Measurements from ENCODE around the gene RNU1-2. TPM values are rescaled to one million over a fixed set of nuclear protein-coding genes. Genes with fewer than 3 reads are reported as not detected.

Gene RNU1-2
- total and polyA plus RNA-seq, 2 experiments from 2014 or later: under 0.01 TPM; not detected in 1

- H3K4me2 ChIP-seq: peak overlapping the region; percentile 84
- TF ChIP-seq EZH2phosphoT487 (IDR thresholded peaks at IDR 0.05; ENCODE audit: low read depth, severe bottlenecking, unreplicated experiment): no peak
- no peak for TF ChIP-seq EZH2 (IDR thresholded peaks at IDR 0.05; ENCODE audit: borderline replicate concordance)
- TF ChIP-seq CTCF (IDR thresholded peaks at IDR 0.05; ENCODE audit: poor library complexity): no peak
- under 1% methylated on average over 27 of the region's 27 CpGs for WGBS (ENCODE audit: low lambda C conversion rate, missing lambda C conversion rate)
- no peaks in the 10 kb centered on the region for H3K79me2 ChIP-seq
- peak; percentile 97 for DNase-seq (ENCODE audit: low spot score)
- no peaks in the 10 kb centered on the region for H3K27me3 ChIP-seq
- H3K4me3 ChIP-seq: peak overlapping the region; percentile 30
- H2AFZ ChIP-seq: peak overlapping the region; percentile 43
- H3K36me3 ChIP-seq (replicated peaks; ENCODE audit: insufficient read depth, low read depth): no peaks in the 10 kb centered on the region
- no peaks in the 10 kb centered on the region for H3K9me2 ChIP-seq (replicated peaks; ENCODE audit: insufficient read depth)
- H3K27ac ChIP-seq: peak overlapping the region; percentile 98
- H3K4me1 ChIP-seq (ENCODE audit: insufficient read depth): peaks cover 6% of the 10 kb centered on the region
- H3K9me3 ChIP-seq (ENCODE audit: low read depth): no peaks in the 10 kb centered on the region
- no peaks in the 10 kb centered on the region for H4K20me1 ChIP-seq (ENCODE audit: insufficient read depth, poor library complexity, severe bottlenecking)
Observed at GRCh38 chr1:16904560-16905109, 8.9 kb downstream of the RNU1-2 start.

- Histone ChIP-seq H3K36me3 (replicated peaks; ENCODE audit: insufficient read depth, low read depth) (no peaks in the 10 kb centered on the region), H3K4me3 (no peak overlapping the region), H2AFZ (no peak overlapping the region), H3K27ac (peak overlapping the region; percentile 98), H3K9me2 (replicated peaks; ENCODE audit: insufficient read depth) (no peaks in the 10 kb centered on the region), H3K27me3 (no peaks in the 10 kb centered on the region), H3K4me1 (ENCODE audit: insufficient read depth) (peaks cover 6% of the 10 kb centered on the region), H3K79me2 (no peaks in the 10 kb centered on the region), H3K4me2 (peak overlapping the region; percentile 84), H4K20me1 (ENCODE audit: insufficient read depth, poor library complexity, severe bottlenecking) (no peaks in the 10 kb centered on the region), H3K9me3 (ENCODE audit: low read depth) (no peaks in the 10 kb centered on the region)
- 3% methylated on average over 12 of the region's 12 CpGs for WGBS (ENCODE audit: low lambda C conversion rate, missing lambda C conversion rate)
- TF ChIP-seq EZH2phosphoT487 (IDR thresholded peaks at IDR 0.05; ENCODE audit: low read depth, severe bottlenecking, unreplicated experiment) (no peak), CTCF (IDR thresholded peaks at IDR 0.05; ENCODE audit: poor library complexity) (no peak), EZH2 (IDR thresholded peaks at IDR 0.05; ENCODE audit: borderline replicate concordance) (no peak)
- DNase-seq (ENCODE audit: low spot score): peak; percentile 55
Observed at GRCh38 chr1:16905110-16905867, 9.5 kb downstream of the RNU1-2 start.

GRCh38 chr1:16905868-16906702, 10.3 kb downstream of the RNU1-2 start:
- TF ChIP-seq EZH2 (IDR thresholded peaks at IDR 0.05; ENCODE audit: borderline replicate concordance) (no peak), CTCF (IDR thresholded peaks at IDR 0.05; ENCODE audit: poor library complexity) (no peak), EZH2phosphoT487 (IDR thresholded peaks at IDR 0.05; ENCODE audit: low read depth, severe bottlenecking, unreplicated experiment) (no peak)
- WGBS (ENCODE audit: low lambda C conversion rate, missing lambda C conversion rate): 71% methylated on average over 11 of the region's 11 CpGs
- Histone ChIP-seq H3K4me2 (peak overlapping the region; percentile 66), H3K4me3 (no peak overlapping the region), H3K9me3 (ENCODE audit: low read depth) (no peaks in the 10 kb centered on the region), H3K9me2 (replicated peaks; ENCODE audit: insufficient read depth) (no peaks in the 10 kb centered on the region), H3K4me1 (ENCODE audit: insufficient read depth) (peaks cover 6% of the 10 kb centered on the region), H2AFZ (no peak overlapping the region), H3K36me3 (replicated peaks; ENCODE audit: insufficient read depth, low read depth) (no peaks in the 10 kb centered on the region), H3K27ac (peak overlapping the region; percentile 98), H4K20me1 (ENCODE audit: insufficient read depth, poor library complexity, severe bottlenecking) (no peaks in the 10 kb centered on the region), H3K79me2 (no peaks in the 10 kb centered on the region), H3K27me3 (no peaks in the 10 kb centered on the region)
- no peak for DNase-seq (ENCODE audit: low spot score)

Data from hepatocyte (in vitro differentiated cells).